ENCODE measurements around the gene NSRP1.

Gene NSRP1

GRCh38 chr17:30161601-30162000 is 45.0 kb downstream of the NSRP1 start:
- Histone ChIP-seq H3K27me3 (ENCODE audit: control insufficient read depth, low read length) (no peaks in the 10 kb centered on the region), H3F3A (ENCODE audit: control insufficient read depth, insufficient read depth) (0 out of 2 replicates have a peak, but pooled peaks cover 7% of the 10 kb centered on the region), H3K4me1 (ENCODE audit: control insufficient read depth, low read length) (peaks cover 87% of the 10 kb centered on the region), H3K36me3 (ENCODE audit: control insufficient read depth, low read length) (peaks cover 79% of the 10 kb centered on the region), H3K27ac (ENCODE audit: low read depth, low read length) (peak overlapping the region; percentile 11; the same call in 1 of the 2 replicates), H3K4me3 (ENCODE audit: low read length) (no peak overlapping the region), H3K9me2 (replicated peaks; ENCODE audit: control insufficient read depth, low read length) (no peaks in the 10 kb centered on the region), H3K4me2 (ENCODE audit: low read length) (no peak overlapping the region), H4K20me1 (ENCODE audit: control insufficient read depth, insufficient read depth, low read depth, low read length) (peaks cover 6% of the 10 kb centered on the region; the same call in 1 of the 2 replicates), H3K9me3 (ENCODE audit: control insufficient read depth, insufficient read depth, low read length) (peaks cover 3% of the 10 kb centered on the region; the same call in 1 of the 2 replicates), H3K79me2 (ENCODE audit: control insufficient read depth, low read length) (peaks cover 99% of the 10 kb centered on the region)
- TF ChIP-seq CTCF (IDR thresholded peaks at IDR 0.05; ENCODE audit: low read depth, low read length, poor library complexity, severe bottlenecking) (no peak), EZH2phosphoT487 (IDR thresholded peaks at IDR 0.05; ENCODE audit: borderline replicate concordance, low read length) (no peak)

- Histone ChIP-seq H3K36me3 (ENCODE audit: control insufficient read depth, low read length) (peaks cover 62% of the 10 kb centered on the region), H3K4me2 (ENCODE audit: low read length) (peak overlapping the region; percentile 43), H4K20me1 (ENCODE audit: control insufficient read depth, insufficient read depth, low read depth, low read length) (peaks cover 6% of the 10 kb centered on the region; the same call in 1 of the 2 replicates), H3K27ac (ENCODE audit: low read depth, low read length) (no peak overlapping the region), H3K79me2 (ENCODE audit: control insufficient read depth, low read length) (peaks cover 81% of the 10 kb centered on the region), H3K9me3 (ENCODE audit: control insufficient read depth, insufficient read depth, low read length) (no peaks in the 10 kb centered on the region), H3K27me3 (ENCODE audit: control insufficient read depth, low read length) (no peaks in the 10 kb centered on the region), H3K9me2 (replicated peaks; ENCODE audit: control insufficient read depth, low read length) (no peaks in the 10 kb centered on the region), H3K4me3 (ENCODE audit: low read length) (no peak overlapping the region), H3F3A (ENCODE audit: control insufficient read depth, insufficient read depth) (0 out of 2 replicates have a peak, but pooled peaks cover 7% of the 10 kb centered on the region), H3K4me1 (ENCODE audit: control insufficient read depth, low read length) (peaks cover 58% of the 10 kb centered on the region)
- TF ChIP-seq EZH2phosphoT487 (IDR thresholded peaks at IDR 0.05; ENCODE audit: borderline replicate concordance, low read length) (no peak), CTCF (IDR thresholded peaks at IDR 0.05; ENCODE audit: low read depth, low read length, poor library complexity, severe bottlenecking) (no peak)
These were observed 47.9 kb downstream of the NSRP1 start for GRCh38 chr17:30164531-30164930.

- H4K20me1 ChIP-seq (ENCODE audit: control insufficient read depth, insufficient read depth, low read depth, low read length), result peaks cover 6% of the 10 kb centered on the region; the same call in 1 of the 2 replicates
- peak overlapping the region; percentile 7 for H3K4me3 ChIP-seq (ENCODE audit: low read length)
- peak overlapping the region; percentile 43 for H3K4me2 ChIP-seq (ENCODE audit: low read length)
These were observed 48.5 kb downstream of the NSRP1 start for GRCh38 chr17:30165147-30165546.

More at GRCh38 chr17:30165147-30165546, 48.5 kb downstream of the NSRP1 start:
- no peaks in the 10 kb centered on the region for H3K27me3 ChIP-seq (ENCODE audit: control insufficient read depth, low read length)
- H3K27ac ChIP-seq (ENCODE audit: low read depth, low read length), result peak overlapping the region; percentile 1; the same call in 1 of the 2 replicates
- H3K36me3 ChIP-seq (ENCODE audit: control insufficient read depth, low read length), result peaks cover 59% of the 10 kb centered on the region
- no peak for TF ChIP-seq CTCF (IDR thresholded peaks at IDR 0.05; ENCODE audit: low read depth, low read length, poor library complexity, severe bottlenecking)
- no peak for TF ChIP-seq EZH2phosphoT487 (IDR thresholded peaks at IDR 0.05; ENCODE audit: borderline replicate concordance, low read length)
- peaks cover 52% of the 10 kb centered on the region for H3K4me1 ChIP-seq (ENCODE audit: control insufficient read depth, low read length)
- peaks cover 9% of the 10 kb centered on the region; the same call in 1 of the 2 replicates for H3F3A ChIP-seq (ENCODE audit: control insufficient read depth, insufficient read depth)
- no peaks in the 10 kb centered on the region for H3K9me3 ChIP-seq (ENCODE audit: control insufficient read depth, insufficient read depth, low read length)
- H3K9me2 ChIP-seq (replicated peaks; ENCODE audit: control insufficient read depth, low read length), result no peaks in the 10 kb centered on the region
- H3K79me2 ChIP-seq (ENCODE audit: control insufficient read depth, low read length), result peaks cover 75% of the 10 kb centered on the region

Measured in DOHH2 (cell line).